ENCODE data around the gene EPHA8. TPM values are rescaled to one million over a fixed set of nuclear protein-coding genes. Genes with fewer than 3 reads are reported as not detected.
A peak's percentile ranks its signal among the peaks of the same experiment; 100 is the strongest.

Gene EPHA8
- total RNA-seq, 2 experiments from 2014 or later = not detected

DNA sequence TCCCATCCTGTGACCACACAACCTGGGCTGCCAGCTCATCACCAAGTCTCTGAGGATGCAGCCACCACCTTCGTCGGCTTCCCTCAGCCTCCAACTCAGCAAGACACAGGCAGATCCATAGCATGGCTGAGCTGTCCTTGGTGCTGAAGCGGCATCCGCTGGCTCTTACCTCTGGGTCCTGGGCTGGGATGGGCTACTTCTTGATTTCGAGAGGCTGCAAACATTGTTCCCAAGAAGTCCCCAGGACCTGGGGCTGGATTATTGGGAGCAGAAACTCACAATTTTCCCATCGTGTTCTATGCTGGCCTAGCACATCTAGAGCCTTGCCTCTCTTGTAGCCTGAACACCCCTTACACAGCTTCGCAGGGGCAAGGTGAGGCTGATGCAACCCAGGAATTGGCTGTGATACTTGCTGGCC, 48.2 kb downstream of the EPHA8 start:
- Mint-ChIP-seq H3K27ac (no peak overlapping the region), H3K9me3 (no peaks in the 10 kb centered on the region), H3K4me3 (no peak overlapping the region), H3K36me3 (ENCODE audit: low read depth) (no peaks in the 10 kb centered on the region), H3K27me3 (peaks cover 75% of the 10 kb centered on the region), H3K4me1 (ENCODE audit: low read depth) (no peaks in the 10 kb centered on the region)
- Histone ChIP-seq H3K4me3 (ENCODE audit: low read length) (no peak overlapping the region), H3K4me1 (ENCODE audit: insufficient read depth, low read length) (no peaks in the 10 kb centered on the region), H3K9me3 (ENCODE audit: control insufficient read depth in 1 of 2, insufficient read depth in 1 of 2, low read length in 2 of 2) (peaks cover 0 to 5% of the 10 kb centered on the region in 2 experiments), H3K27me3 (ENCODE audit: control insufficient read depth in 1 of 2, insufficient read depth in 2 of 2, low read length in 2 of 2) (peaks cover 14 to 36% of the 10 kb centered on the region in 2 experiments), H3K36me3 (ENCODE audit: insufficient read depth, low read length) (no peaks in the 10 kb centered on the region), H3K27ac (ENCODE audit: low read depth in 1 of 2, low read length in 2 of 2) (no peak overlapping the region)
- DNase-seq (peak in 3 of 14 experiments; percentile 9 to 15 (median 10)), ATAC-seq (ENCODE audit: poor library complexity) (no peak)
- ChIA-PET POLR2A (no interaction called here), CTCF (no interaction called here)
- intact Hi-C loops (cut with DNase I, micrococcal nuclease) = no loop called here
- TF ChIP-seq, protein P1, sequence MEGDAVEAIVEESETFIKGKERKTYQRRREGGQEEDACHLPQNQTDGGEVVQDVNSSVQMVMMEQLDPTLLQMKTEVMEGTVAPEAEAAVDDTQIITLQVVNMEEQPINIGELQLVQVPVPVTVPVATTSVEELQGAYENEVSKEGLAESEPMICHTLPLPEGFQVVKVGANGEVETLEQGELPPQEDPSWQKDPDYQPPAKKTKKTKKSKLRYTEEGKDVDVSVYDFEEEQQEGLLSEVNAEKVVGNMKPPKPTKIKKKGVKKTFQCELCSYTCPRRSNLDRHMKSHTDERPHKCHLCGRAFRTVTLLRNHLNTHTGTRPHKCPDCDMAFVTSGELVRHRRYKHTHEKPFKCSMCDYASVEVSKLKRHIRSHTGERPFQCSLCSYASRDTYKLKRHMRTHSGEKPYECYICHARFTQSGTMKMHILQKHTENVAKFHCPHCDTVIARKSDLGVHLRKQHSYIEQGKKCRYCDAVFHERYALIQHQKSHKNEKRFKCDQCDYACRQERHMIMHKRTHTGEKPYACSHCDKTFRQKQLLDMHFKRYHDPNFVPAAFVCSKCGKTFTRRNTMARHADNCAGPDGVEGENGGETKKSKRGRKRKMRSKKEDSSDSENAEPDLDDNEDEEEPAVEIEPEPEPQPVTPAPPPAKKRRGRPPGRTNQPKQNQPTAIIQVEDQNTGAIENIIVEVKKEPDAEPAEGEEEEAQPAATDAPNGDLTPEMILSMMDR (IDR thresholded peaks at IDR 0.05) = no peak

DNA sequence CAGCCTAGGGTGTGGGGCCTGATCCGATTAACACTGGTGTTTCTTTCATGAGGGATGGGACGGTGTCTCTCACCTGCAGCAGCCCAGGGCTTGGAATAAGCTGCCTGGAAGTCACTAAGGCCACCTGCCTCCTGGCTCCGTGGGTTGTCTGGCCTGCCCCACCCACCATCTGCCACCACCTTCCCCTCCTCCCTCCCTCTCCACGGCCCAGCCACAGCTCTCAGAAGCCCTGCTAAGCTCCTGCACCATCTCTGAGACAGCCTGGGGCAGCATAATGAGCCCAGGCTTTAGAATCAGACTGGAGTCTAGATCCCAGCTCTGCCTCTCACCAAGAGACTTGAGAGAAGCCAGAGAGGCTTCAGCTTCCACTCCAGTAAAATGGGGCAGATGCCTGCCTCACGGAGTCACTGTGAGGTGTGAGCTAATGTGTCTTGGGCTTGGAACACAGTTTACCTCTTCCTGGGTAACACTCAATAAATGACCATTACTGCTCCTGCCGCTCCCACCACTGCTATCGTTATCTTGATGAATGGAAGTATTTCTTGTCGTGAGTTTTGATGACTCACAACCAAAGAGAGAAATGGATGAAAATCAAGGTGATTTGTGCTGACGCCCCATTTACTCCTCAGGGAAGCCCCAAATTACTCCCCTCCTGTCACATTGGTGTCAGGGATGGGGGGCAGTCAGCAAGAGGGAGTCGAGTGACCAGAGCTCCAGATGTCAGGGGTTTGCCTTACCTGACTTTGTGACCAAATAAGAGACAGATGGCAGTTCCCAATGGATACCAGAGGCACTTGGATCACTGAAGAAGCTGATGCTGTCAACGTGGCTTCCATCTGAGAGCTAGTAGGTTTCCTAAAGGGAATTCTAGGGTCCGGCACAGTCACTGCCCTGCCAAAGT, 49.6 kb downstream of the EPHA8 start:
- Histone ChIP-seq H3K27ac (ENCODE audit: low read depth in 1 of 2, low read length in 2 of 2) (no peak overlapping the region), H3K4me1 (ENCODE audit: insufficient read depth, low read length) (no peaks in the 10 kb centered on the region), H3K9me3 (ENCODE audit: control insufficient read depth in 1 of 2, insufficient read depth in 1 of 2, low read length in 2 of 2) (peaks cover 0 to 5% of the 10 kb centered on the region in 2 experiments), H3K4me3 (ENCODE audit: low read length) (no peak overlapping the region), H3K27me3 (ENCODE audit: control insufficient read depth in 1 of 2, insufficient read depth in 2 of 2, low read length in 2 of 2) (peaks cover 20 to 31% of the 10 kb centered on the region in 2 experiments), H3K36me3 (ENCODE audit: insufficient read depth, low read length) (no peaks in the 10 kb centered on the region)
- no peaks in the 10 kb centered on the region for H3K4me1 Mint-ChIP-seq (ENCODE audit: low read depth)
- no peak overlapping the region for H3K4me3 Mint-ChIP-seq
- POLR2A ChIA-PET = no interaction called here
- DNase-seq (no peak), ATAC-seq (ENCODE audit: poor library complexity) (no peak)
- intact Hi-C loops (cut with DNase I, micrococcal nuclease) = no loop called here
- H3K9me3 Mint-ChIP-seq = no peaks in the 10 kb centered on the region
- H3K36me3 Mint-ChIP-seq (ENCODE audit: low read depth) = no peaks in the 10 kb centered on the region
- H3K27ac Mint-ChIP-seq = no peak overlapping the region
- TF ChIP-seq, protein P1 (IDR thresholded peaks at IDR 0.05) = no peak
- H3K27me3 Mint-ChIP-seq = peaks cover 65% of the 10 kb centered on the region
- CTCF ChIA-PET = no interaction called here

DNA sequence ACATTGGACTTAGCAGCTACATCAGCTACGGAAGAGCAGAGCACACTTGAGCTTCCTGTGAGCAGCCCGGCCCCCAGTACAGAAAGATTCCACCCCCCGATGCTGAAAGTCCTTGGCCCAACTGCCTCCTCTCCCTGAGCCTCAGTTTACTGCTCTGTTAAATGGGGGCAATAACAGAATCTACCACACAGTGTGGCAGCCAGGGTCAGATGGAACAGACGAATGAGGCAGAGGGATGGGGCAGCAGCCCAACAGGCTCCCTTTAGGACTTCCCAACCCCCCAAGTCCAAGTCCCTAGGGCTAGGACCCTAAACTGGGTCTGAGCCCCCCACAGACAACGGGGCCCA, 50.3 kb downstream of the EPHA8 start:
- H3K27me3 ChIP-seq (ENCODE audit: control insufficient read depth in 1 of 2, insufficient read depth in 2 of 2, low read length in 2 of 2) = peaks cover 20 to 36% of the 10 kb centered on the region in 2 experiments
- Mint-ChIP-seq H3K9me3 (no peaks in the 10 kb centered on the region), H3K27me3 (peaks cover 59% of the 10 kb centered on the region), H3K4me3 (no peak overlapping the region), H3K36me3 (ENCODE audit: low read depth) (no peaks in the 10 kb centered on the region), H3K4me1 (ENCODE audit: low read depth) (no peaks in the 10 kb centered on the region), H3K27ac (no peak overlapping the region)
- DNase-seq (no peak), ATAC-seq (ENCODE audit: poor library complexity) (no peak)
- H3K9me3 ChIP-seq (ENCODE audit: control insufficient read depth in 1 of 2, insufficient read depth in 1 of 2, low read length in 2 of 2) = peaks cover 0 to 11% of the 10 kb centered on the region in 2 experiments
- TF ChIP-seq, protein P1 (IDR thresholded peaks at IDR 0.05) = no peak
- H3K27ac ChIP-seq (ENCODE audit: low read depth in 1 of 2, low read length in 2 of 2) = no peak overlapping the region
- no peak overlapping the region for H3K4me3 ChIP-seq (ENCODE audit: low read length)
- intact Hi-C loops (cut with DNase I, micrococcal nuclease) = no loop called here
- ChIA-PET POLR2A (no interaction called here), CTCF (no interaction called here)
- no peaks in the 10 kb centered on the region for H3K36me3 ChIP-seq (ENCODE audit: insufficient read depth, low read length)
- no peaks in the 10 kb centered on the region for H3K4me1 ChIP-seq (ENCODE audit: insufficient read depth, low read length)

Data from CD4-positive, alpha-beta T cell (primary cell).